Eye (tissue), 1 donor: ENCODE results near the gene LRRC8C.
"Not testable (repeated sequence)": the region's sequence is repeated elsewhere in the genome, so short reads cannot be mapped to it uniquely, and the experiment has no call there.

Experiments used
- DNase-seq: peaks from one replicate; pipeline ENCODE4 v3.0.0-alpha.2; 2015

The LRRC8C gene

DNA sequence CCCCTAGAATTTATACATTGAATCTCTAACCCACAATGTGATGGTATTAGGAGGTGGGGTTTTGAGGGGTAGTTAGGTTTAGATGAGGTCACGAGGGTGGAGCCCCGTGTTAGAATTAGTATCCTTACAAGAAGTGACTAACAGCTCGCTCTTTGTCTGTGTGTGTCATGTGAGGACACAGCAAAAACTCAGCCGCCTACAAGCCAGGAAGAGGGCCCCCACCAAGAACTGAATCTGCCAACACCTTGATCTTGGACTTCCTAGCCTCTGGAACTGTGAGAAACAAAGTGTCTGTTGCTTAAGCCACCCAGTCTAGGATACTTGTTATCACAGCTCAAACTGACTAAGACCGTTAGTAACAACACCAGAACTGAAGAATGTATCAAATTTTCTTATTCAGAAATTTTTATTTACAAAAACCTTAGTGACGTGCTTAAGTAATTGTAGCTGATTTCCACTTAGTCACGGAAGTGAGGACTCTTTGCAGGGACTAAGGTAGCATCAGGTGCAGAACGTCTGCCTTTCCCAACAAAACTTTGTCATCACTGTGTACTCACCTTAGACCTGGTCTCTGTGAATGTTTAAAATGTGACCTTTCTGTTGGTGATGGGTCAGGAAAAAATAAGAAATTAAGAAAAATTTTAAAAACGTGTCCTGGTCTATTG, 24.5 kb upstream of the LRRC8C start:
- DNase-seq, result no peak

DNA sequence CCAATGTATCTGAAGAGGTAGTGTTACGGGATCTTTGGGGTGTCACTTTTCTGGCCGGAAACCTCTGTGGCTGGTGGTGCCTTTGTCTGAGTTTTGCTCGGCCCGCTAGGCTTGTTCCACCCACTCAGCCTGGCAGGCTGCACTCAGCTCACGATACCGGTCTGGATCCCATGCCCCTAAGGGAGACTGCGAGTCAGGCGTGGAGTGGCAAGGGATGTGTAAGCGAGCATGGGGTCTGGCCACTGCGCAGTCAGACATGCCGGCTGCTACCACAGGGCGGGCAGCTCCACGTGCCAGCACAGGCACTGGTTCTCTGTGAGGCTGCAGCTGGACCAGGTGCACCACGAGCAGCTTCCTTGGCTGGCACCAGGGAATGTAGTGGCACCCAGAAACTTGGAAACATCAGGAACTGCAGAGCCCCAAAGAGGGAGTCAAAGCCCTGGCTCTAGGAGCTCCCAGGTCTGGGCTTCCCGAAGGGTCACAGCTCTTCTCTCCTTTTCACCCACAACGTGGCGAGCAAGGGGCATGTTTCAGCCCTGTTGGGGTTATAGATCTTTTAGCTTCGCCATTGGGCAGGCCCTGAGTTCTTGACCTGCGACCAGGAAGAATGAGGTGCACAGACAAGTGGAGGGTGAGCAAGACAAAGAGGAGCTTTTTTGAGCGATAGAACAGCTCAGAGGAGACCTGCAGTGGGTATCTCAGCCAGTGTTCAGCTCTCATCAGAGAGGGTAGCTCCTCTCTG, 23.8 kb upstream of the LRRC8C start:
- DNase-seq, result no peak

- no peak for DNase-seq
Measured at GRCh38 chr1:89609781-89610456, 23.0 kb upstream of the LRRC8C start.

DNA sequence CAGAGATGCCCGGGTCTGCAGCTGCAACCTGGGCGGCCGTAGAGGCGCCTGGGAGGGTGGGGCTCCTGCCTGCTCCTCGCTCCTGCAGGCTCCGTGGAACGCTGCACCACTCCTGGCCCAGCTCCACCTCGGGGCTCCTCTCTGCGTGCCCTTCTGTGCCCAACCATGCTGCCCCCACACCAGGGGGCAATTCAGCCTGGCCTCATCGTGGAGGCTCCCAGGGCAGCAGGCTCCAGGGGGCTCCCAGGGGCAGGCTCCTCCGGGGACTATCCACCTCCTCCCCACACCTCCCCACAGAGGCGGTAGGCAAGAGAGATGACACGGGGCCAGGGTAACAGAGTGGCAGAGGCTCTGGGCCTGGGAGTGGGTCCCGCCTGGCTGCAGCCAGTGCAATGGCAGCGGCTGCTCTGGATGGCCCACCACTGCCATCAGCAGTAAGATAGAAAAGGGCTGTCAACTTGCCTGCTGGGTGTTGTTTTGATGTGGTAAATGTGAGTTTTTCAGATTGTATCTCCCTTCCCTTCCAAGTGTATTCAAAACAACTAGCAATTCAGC, 22.4 kb upstream of the LRRC8C start:
- no peak for DNase-seq

DNA sequence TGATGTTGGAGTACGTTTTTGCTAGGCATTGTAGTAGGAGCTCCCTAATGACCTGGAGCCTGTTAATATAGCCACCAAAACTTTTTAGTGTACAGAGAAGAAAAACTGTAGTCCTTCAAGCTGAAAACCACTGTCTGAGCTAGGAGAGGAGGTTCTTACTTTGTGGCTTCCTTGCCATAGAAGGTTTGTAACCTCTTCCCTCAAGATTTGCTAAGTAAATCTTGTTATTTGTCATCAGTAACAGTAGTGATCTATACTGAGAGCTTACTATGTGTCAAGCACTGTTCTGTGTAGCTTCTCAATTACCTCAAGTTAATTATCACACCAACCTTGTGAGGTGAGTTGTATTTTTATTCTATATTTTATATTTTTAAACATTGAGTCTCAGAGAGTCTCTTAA, 21.2 kb upstream of the LRRC8C start:
- DNase-seq, result no peak

- no peak for DNase-seq
Measured at GRCh38 chr1:89613928-89614327, 19.0 kb upstream of the LRRC8C start.

- no peak for DNase-seq
Measured at GRCh38 chr1:89615676-89616598, 17.0 kb upstream of the LRRC8C start.

GRCh38 chr1:89616844-89617627, 15.9 kb upstream of the LRRC8C start:
- no peak for DNase-seq

- no peak for DNase-seq
Measured at GRCh38 chr1:89620664-89621063, 12.3 kb upstream of the LRRC8C start.

- no peak for DNase-seq
Measured at GRCh38 chr1:89622895-89623294, 10.0 kb upstream of the LRRC8C start.

DNA sequence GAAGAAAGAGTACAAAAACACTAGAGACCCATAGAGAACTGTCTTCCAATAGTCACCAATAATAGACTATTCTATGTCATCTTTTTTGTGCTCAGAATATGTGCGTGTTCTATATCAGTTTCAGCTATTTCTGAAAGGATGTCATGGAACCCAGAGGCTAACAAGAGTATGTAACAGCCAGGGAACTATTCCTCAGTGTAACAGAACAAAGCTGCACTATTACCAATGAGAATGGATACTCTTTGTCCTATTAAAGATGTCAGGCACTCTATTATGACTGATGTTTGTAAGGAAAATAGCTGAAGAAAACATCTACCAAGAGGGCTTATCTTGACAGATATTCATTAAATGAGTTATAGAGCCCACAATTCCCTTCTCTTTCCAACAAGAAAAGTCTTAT, 8.6 kb upstream of the LRRC8C start:
- DNase-seq, result no peak

- no peak for DNase-seq
Measured at GRCh38 chr1:89624715-89625323, 8.1 kb upstream of the LRRC8C start.

DNA sequence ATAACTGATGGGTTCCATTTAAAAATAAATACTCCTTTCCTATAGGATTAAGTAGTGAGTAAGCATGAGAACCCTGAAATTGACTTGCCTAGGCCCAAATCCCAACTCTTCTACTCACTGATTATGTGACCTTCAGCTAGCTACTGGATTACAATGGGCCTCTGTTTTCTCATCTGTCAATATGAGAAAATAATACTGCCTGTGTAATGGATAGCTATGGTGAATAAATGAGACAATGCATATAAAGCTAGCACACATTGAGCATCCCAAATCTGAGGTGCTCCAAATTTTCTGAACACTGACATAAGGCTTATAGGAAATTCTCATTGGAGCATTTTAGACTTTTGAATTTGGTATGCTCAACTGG, 5.3 kb upstream of the LRRC8C start:
- no peak for DNase-seq

- no peak for DNase-seq
Measured at GRCh38 chr1:89629146-89629545, 3.8 kb upstream of the LRRC8C start.

DNA sequence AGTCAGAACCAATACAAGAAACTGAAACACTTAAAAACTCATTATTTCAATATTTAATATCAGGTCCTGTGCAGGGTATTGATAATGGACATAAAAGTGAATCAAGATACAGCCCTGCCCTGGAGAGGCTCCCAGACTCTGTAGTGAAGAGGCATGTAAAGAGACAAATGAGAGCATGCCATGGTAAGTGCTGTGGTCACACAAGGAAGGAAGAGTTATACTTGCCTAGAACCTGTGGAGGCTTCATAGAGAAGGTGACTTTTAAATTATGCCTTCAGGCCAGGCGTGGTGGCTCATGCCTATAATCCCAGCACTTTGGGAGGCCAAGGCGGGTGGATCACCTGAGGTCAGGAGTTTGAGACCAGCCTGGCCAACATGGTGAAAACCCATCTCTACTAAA, 3.3 kb upstream of the LRRC8C start:
- DNase-seq, result not testable (repeated sequence)

GRCh38 chr1:89630048-89630447, 2.9 kb upstream of the LRRC8C start:
- DNase-seq, result no peak

DNA sequence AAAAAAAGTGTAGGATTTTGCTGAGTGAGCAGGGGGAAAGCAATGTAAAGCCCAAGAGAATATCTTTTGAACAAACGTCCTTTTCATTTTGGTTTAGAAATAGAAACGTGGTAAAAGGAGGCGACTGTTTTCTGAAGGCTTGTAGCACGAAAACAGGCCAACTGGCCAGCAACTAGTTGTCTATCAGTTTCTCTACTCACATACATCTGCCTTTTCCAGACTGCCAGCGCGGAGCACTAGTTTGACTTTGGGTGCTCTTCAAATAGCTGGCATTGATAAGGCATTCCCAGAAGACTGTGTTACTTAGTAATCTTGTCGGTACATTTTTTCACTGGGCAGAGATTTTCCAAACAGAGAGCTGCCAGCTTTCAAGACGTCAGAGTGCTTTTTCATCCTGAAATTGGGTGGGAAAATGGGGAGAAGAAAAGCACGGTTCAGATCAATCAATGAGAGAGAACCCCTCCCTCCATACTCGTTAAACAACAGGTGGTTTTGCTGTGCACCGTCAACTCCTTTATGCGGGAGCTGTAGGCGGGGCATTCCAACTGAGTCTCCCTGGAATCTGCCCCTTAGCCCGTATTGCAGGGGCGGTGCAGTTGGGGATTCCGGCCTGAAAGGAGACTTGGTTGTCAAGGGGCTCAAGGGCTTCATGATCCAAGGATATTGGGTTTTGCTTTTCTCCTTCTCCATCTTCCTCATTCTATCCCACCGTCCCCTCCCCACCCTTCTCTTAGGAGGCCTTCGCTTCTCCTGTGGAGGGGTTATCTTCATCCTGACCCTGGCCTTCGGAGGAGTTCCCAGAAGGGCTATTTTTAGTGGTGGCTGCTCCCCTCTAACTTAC, 884 bp upstream of the LRRC8C start:
- DNase-seq, result no peak

GRCh38 chr1:89633248-89633799, 404 bp downstream of the LRRC8C start:
- DNase-seq, result peak; percentile 84

DNA sequence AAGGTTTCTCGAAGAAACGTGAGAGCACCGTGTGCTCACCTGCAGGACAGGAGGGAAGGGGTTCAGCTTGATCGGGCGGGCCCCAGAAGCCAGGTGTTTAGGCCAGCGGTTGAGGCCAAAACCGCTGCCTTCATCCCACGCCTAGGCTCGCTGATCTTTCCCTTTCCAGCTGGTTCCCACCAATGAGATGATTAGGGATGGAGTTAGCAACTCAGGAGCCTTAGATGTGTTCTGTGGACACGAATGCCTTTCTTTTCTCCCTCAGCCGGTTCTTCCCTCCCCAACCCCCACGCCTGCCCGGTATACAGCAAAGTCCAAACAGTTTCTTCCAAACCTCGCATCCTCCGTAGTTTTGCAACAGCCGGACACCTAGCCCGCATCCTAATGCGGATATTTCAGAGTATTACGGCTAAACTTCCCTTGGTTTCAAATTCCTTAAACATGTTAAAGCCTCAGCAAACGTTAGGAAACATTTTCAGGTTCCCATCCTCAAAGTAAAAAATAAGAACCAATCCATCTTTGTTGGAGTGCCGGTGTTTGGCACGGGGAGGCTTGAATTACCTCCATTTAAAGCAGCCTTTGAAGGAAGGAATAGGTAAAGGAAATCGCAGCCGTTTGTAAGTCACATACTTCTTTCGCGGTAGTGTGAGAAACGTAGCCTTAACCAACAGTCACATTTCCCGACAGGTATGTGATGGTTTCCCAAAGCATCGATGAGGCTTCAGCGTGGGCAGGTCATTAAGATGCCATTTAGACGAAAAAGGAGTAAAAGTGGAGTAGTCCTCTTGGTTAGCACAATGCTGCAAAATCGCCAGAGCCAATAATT, 1.1 kb downstream of the LRRC8C start:
- DNase-seq, result peak; percentile 71
